NCI-H2171 (cell line): ENCODE data around the gene OR2S2.

Experiments
- DNase-seq: peaks from one replicate; lab custom pipeline; 2025; lab: John Stamatoyannopoulos, UW

The OR2S2 gene

DNA sequence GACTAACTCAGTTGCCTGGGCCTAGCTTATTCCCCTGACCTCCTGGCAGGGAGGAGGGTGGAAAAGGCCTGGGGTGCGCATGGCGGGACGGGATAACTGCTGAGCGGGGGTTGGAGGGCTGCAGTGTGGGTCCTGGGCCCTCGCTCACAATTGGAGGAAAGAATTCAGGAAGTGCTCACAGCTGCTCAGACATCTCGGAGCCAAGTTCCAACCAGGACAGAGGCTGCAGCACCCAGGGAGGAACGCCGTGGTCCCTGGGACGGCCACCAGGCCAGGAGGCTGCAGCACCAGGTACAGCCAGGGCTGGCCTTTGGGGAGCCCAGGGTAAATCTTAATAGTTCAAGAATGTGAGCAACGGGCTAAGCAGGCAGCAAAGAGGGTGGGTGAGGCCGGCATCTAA lies 48.7 kb downstream of the OR2S2 start, which contains the start of gene SPAAR:
TSS of gene SPAAR (plus strand) at position 217 of the 400 bp plus-strand sequence. CDS start 974 bp downstream, outside the sequence.
- no peak for DNase-seq

DNA sequence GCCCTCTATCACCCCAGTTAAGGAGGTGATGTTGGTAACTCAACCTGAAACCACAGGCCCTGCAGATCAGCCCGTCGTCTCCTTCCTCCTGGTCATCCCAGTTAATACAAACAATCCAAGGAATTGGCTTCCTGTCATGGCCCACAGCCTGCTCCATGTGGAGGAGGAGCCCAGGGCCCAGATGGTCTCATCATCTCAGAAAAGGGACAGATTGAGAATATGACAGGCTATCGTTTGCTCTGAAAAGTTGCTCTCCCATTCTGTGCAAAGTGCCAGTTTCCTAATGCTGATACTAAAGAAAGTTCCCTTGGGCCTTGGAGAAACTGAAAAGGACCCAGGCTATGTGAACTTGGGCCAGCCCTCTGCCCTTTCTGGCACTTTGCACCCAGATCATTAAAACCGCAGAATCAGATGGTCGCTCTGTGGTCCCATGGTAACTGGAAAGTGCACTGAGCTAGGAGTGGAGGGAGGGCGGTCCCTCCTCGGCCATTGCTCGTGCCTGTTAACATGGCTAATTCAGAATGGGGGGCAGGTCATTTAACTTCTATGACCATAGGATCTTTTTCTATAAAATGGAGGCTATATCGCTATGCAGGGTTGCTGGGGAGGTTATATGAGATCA lies 49.3 kb downstream of the OR2S2 start:
- no peak for DNase-seq

DNA sequence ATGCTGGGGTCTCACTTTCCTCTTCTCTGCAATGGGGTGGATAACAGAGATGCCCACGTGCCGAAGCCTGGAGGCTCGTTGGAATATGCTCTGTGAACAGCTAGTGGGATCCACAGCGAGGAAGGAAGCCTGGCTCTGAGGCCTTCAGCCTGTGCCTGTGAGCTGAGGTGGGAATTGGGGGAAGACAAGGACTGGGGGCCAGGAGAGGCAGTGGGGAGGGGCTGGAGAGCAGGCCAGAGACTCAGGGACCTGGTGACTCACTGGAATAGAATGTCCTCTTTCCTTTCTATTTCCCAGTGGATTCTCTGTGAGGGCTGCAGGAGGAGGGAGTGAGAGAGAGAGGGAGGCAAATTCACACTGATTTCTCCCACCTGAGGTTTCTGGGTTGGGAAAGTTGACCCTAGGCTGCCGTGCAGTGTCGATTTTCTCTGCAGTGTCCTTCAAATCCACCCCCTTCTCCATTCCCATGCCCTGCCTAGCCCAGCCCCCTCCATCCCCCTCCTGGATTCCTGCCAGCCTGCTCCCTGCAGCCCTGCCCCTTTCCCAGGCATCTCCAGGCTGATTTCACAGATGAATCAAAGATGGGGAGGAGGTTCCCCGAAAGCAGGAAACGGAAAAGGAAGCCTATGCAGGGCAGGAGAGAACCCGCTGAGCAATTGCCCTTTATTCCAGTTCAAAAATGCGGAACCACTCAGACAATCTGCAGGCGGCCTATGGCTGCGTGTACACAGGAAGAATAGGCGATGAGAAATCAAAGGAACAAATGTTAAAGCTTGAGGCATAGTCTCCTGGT lies 50.0 kb downstream of the OR2S2 start:
- no peak for DNase-seq
